Gastrocnemius medialis (tissue), 4 donors: ENCODE results near the gene ERCC8.

Experiments
- POLR2A ChIP-seq, 2 donors: fragments of 450-650 bp; IDR thresholded peaks; one replicate each; pipeline ENCODE4 v1.6.1; 2017; ENCODE audit warnings: antibody characterized with exemption in 2 of 2, mild to moderate bottlenecking in 2 of 2, moderate library complexity in 2 of 2
- TF ChIP-seq, protein P1 (sequence below), 5 experiments: fragments of 450-650 bp in 3 of 5; fragments of 200-600 bp in 2 of 5; sonication (generic) in 2 of 5; IDR thresholded peaks in 4 of 5; conservative IDR thresholded peaks in 1 of 5; 1 replicate in 4 of 5; 2 replicates in 1 of 5; pipeline ENCODE4 v1.5.1; 2016 to 2019; ENCODE audit warnings: antibody characterized with exemption in 5 of 5, mild to moderate bottlenecking in 3 of 5, moderate library complexity in 3 of 5

DNA sequence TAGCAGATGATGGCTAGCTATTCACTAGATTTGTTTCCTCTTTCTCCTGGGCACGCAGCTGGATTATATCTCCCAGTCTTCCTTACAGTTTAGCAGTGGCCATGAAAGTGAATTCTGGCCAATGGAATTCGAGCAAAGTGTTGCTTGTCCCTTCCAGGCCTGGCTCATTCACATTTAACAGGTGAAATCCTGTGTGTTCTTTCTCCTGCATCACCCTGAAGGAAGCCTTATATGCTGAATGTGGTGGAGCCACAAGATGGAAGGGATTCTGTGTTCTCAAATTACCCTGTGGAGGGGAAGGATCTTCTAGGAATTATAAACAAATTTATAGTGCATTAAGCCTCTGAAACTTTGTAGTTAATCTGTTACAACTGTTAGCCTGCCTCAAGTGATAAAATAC, 92.6 kb downstream of the ERCC8 start:
- TF ChIP-seq, protein P1, sequence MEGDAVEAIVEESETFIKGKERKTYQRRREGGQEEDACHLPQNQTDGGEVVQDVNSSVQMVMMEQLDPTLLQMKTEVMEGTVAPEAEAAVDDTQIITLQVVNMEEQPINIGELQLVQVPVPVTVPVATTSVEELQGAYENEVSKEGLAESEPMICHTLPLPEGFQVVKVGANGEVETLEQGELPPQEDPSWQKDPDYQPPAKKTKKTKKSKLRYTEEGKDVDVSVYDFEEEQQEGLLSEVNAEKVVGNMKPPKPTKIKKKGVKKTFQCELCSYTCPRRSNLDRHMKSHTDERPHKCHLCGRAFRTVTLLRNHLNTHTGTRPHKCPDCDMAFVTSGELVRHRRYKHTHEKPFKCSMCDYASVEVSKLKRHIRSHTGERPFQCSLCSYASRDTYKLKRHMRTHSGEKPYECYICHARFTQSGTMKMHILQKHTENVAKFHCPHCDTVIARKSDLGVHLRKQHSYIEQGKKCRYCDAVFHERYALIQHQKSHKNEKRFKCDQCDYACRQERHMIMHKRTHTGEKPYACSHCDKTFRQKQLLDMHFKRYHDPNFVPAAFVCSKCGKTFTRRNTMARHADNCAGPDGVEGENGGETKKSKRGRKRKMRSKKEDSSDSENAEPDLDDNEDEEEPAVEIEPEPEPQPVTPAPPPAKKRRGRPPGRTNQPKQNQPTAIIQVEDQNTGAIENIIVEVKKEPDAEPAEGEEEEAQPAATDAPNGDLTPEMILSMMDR (IDR thresholded peaks at IDR 0.05 in 4 of 5, conservative IDR thresholded peaks at IDR 0.05 in 1 of 5) = no peak
- no peak for TF ChIP-seq POLR2A (IDR thresholded peaks at IDR 0.05)
